HEK293T (cell line): ENCODE results near the gene PNKD.

Experiments
- ARNT ChIP-seq: fragments of 450-650 bp; IDR thresholded peaks from 2 replicates; pipeline ENCODE4 v1.6.1; 2017; ENCODE audit warnings: mild to moderate bottlenecking
- BHLHE40 ChIP-seq: fragments of 450-650 bp; IDR thresholded peaks from 2 replicates; pipeline ENCODE4 v1.6.1; 2016; ENCODE audit warnings: mild to moderate bottlenecking, moderate library complexity, borderline replicate concordance
- CTBP1 ChIP-seq: fragments of 450-650 bp; IDR thresholded peaks from 2 replicates; pipeline ENCODE4 v1.6.1; 2016; ENCODE audit warnings: borderline replicate concordance
- FOXA1 ChIP-seq: fragments of 450-650 bp; IDR thresholded peaks from 2 replicates; pipeline ENCODE4 v1.6.1; 2016; ENCODE audit warnings: mild to moderate bottlenecking
- FOXM1 ChIP-seq: fragments of 450-650 bp; IDR thresholded peaks from 2 replicates; pipeline ENCODE4 v1.6.1; 2017; ENCODE audit warnings: mild to moderate bottlenecking, borderline replicate concordance
- HDGF ChIP-seq: fragments of 450-650 bp; IDR thresholded peaks from 2 replicates; pipeline ENCODE4 v1.6.1; 2017; ENCODE audit warnings: antibody characterized with exemption, borderline replicate concordance
- NFRKB ChIP-seq: fragments of 450-650 bp; IDR thresholded peaks from 2 replicates; pipeline ENCODE4 v1.6.1; 2016; ENCODE audit warnings: mild to moderate bottlenecking, moderate library complexity
- SP1 ChIP-seq: fragments of 450-650 bp; IDR thresholded peaks from 2 replicates; pipeline ENCODE4 v1.6.1; 2017
- SUZ12 ChIP-seq: fragments of 450-650 bp; IDR thresholded peaks from 2 replicates; pipeline ENCODE4 v1.6.1; 2016; ENCODE audit warnings: mild to moderate bottlenecking
- TARDBP ChIP-seq: fragments of 450-650 bp; IDR thresholded peaks from 2 replicates; pipeline ENCODE4 v1.6.1; 2016

- no peak for TF ChIP-seq TARDBP
- TF ChIP-seq FOXA1, result no peak
- no peak for TF ChIP-seq BHLHE40
- TF ChIP-seq SUZ12, result no peak
- TF ChIP-seq ARNT, result no peak
- no peak for TF ChIP-seq FOXM1
- TF ChIP-seq SP1, result no peak
- TF ChIP-seq CTBP1, result no peak
- TF ChIP-seq NFRKB, result no peak
- TF ChIP-seq HDGF, result no peak
Measured at GRCh38 chr2:218319813-218320365, 49.6 kb downstream of the PNKD start.
